GM12878 (cell line): ENCODE data around the gene PMM2. TPM values are rescaled to one million over a fixed set of nuclear protein-coding genes. Genes with fewer than 3 reads are reported as not detected.

Experiments
- ATAC-seq: fragments of 200-7000 bp; cut with Tn5 transposase; 3 replicates; pipeline ENCODE4 v1.9.1; 2020; ENCODE audit warnings: mild to moderate bottlenecking, moderate library complexity
- BruUV-seq: library from RNA; stranded (reverse); fragments of 400-500 nt; replicated peaks from 2 replicates; lab custom pipeline; 2021; lab: Mats Ljungman, UMichigan
- CTCF ChIA-PET: fragments of 300-600 bp; sonication (Branson Sonifier 250); formaldehyde crosslinking; extraction: SDS; loops from one replicate; lab custom pipeline; 2021; ENCODE audit warnings: inconsistent platforms; lab: Yijun Ruan, JAX
- POLR2A ChIA-PET: fragments of 350-600 bp; formaldehyde crosslinking; extraction: SDS; loops from one replicate; lab custom pipeline; 2021; ENCODE audit warnings: inconsistent platforms; lab: Charles Lee
- RAD21 ChIA-PET: fragments of 300-600 bp; sonication (Branson Sonifier 250); formaldehyde crosslinking; loops from one replicate; lab custom pipeline; 2023; ENCODE audit warnings: antibody characterized with exemption; ENCODE audit not compliant: unreplicated experiment; lab: Charles Lee
- SMC1A ChIA-PET: fragments of 300-600 bp; sonication (Branson Sonifier 250); formaldehyde crosslinking; loops from one replicate; lab custom pipeline; 2023; ENCODE audit not compliant: unreplicated experiment, uncharacterized antibody; lab: Charles Lee
- DNase-seq: peaks from one replicate; pipeline ENCODE4 v3.0.0-alpha.2; 2011; ENCODE audit warnings: low read depth, low spot score
- FAIRE-seq: peaks from 3 replicates; lab custom pipeline; 2011; peaks lifted over from hg19 to GRCh38; lab: Jason Lieb, UNC
- H2AFZ ChIP-seq: 2 replicates; pipeline ENCODE4 v1.6.0; 2011; ENCODE audit warnings: low read depth, low read length, control low read depth; ENCODE audit not compliant: control insufficient read depth
- H3K27ac ChIP-seq: 2 replicates; pipeline ENCODE4 v1.5.1; 2011; ENCODE audit warnings: control low read depth; ENCODE audit not compliant: control insufficient read depth, insufficient read depth
- H3K27me3 ChIP-seq, 2 experiments: replicated peaks in 1 of 2; 2 replicates each; pipeline versions ENCODE4 v1.6.0 to v1.6.1; 2011; ENCODE audit warnings: low read length in 1 of 2; ENCODE audit not compliant: control insufficient read depth in 2 of 2, insufficient read depth in 2 of 2
- H3K36me3 ChIP-seq, 2 experiments: 2 replicates each; pipeline ENCODE4 v1.5.1; 2011; ENCODE audit warnings: low read length in 1 of 2; ENCODE audit not compliant: control insufficient read depth in 2 of 2, insufficient read depth in 2 of 2
- H3K4me1 ChIP-seq: 2 replicates; pipeline ENCODE4 v1.6.1; 2011; ENCODE audit warnings: mild to moderate bottlenecking, low read length, moderate library complexity, mixed read lengths; ENCODE audit not compliant: control insufficient read depth, insufficient read depth
- H3K4me2 ChIP-seq: 2 replicates; pipeline ENCODE4 v1.6.0; 2011; ENCODE audit warnings: control low read depth; ENCODE audit not compliant: control insufficient read depth, insufficient read depth
- H3K4me3 ChIP-seq: fragments of 200-600 bp; sonication (generic); 2 replicates; pipeline ENCODE4 v1.5.1; 2016
- H3K79me2 ChIP-seq: 2 replicates; pipeline ENCODE4 v1.6.0; 2011; ENCODE audit warnings: low read length; ENCODE audit not compliant: control insufficient read depth, insufficient read depth
- H3K9ac ChIP-seq: 2 replicates; pipeline ENCODE4 v1.8.0; 2011; ENCODE audit warnings: low read length, control low read depth, mixed read lengths; ENCODE audit not compliant: control insufficient read depth, insufficient read depth
- H3K9me3 ChIP-seq: replicated peaks from 3 replicates; pipeline ENCODE4 v1.5.1; 2011; ENCODE audit warnings: mild to moderate bottlenecking, low read length; ENCODE audit not compliant: control insufficient read depth, insufficient read depth
- H4K20me1 ChIP-seq: 2 replicates; pipeline ENCODE4 v1.6.0; 2011; ENCODE audit not compliant: control insufficient read depth, insufficient read depth
- IKZF2 ChIP-seq, 2 experiments: fragments of 450-650 bp; IDR thresholded peaks; 2 replicates each; pipeline ENCODE4 v1.6.1; 2017; ENCODE audit warnings: mild to moderate bottlenecking in 2 of 2, moderate library complexity in 2 of 2
- POLR2A ChIP-seq: IDR thresholded peaks from 2 replicates; pipeline ENCODE4 v1.6.1; 2011; ENCODE audit warnings: low read depth, mild to moderate bottlenecking, low read length
- SIX5 ChIP-seq: IDR thresholded peaks from 2 replicates; pipeline ENCODE4 v1.6.1; 2011; ENCODE audit warnings: mild to moderate bottlenecking, low read depth, low read length, moderate library complexity; ENCODE audit not compliant: severe bottlenecking
- SPI1 ChIP-seq: IDR thresholded peaks from 2 replicates; pipeline ENCODE4 v1.6.1; 2011; ENCODE audit warnings: low read depth, mild to moderate bottlenecking, low read length, moderate library complexity, borderline replicate concordance; ENCODE audit not compliant: insufficient read depth
- SREBF1 ChIP-seq: IDR thresholded peaks from 2 replicates; pipeline ENCODE4 v1.6.1; 2012; ENCODE audit warnings: mild to moderate bottlenecking, low read length
- ZNF207 ChIP-seq: fragments of 450-650 bp; IDR thresholded peaks from 2 replicates; pipeline ENCODE4 v1.6.1; 2014; ENCODE audit warnings: antibody characterized with exemption, mild to moderate bottlenecking, borderline replicate concordance
- WGBS: methylation state at CpG from one replicate; pipeline ENCODE4 v1.1.6; 2016; ENCODE audit warnings: low lambda C conversion rate; ENCODE audit not compliant: insufficient replicate concordance, insufficient coverage; ENCODE audit errors: missing lambda C conversion rate; 5-methylcytosine and 5-hydroxymethylcytosine counted together
- in situ Hi-C: fragments of 300-500 bp; cut with MboI; formaldehyde crosslinking; loops from 9 replicates; pipeline ENCODE4 v1.14.3; 2018; ENCODE audit warnings: mixed read lengths
- intact Hi-C: fragments of 100-400 bp; cut with micrococcal nuclease; formaldehyde crosslinking; loops from one replicate; pipeline ENCODE4 v1.14.2; 2022; ENCODE audit not compliant: unreplicated experiment
- polyA plus RNA-seq, 11 experiments: library from polyadenylated mRNA; depleted of rRNA in 4 of 11; unstranded in 6 of 11; stranded (reverse) in 5 of 11; fragments of >200 nt; fragmentation: Nextera tagmentation in 4 of 11; fragmentation: Illumina TruSeq in 1 of 11; extraction: Ambion mirVana in 4 of 11; extraction: Trizol in 1 of 11; gene quantifications; 1 replicate in 1 of 11; 2 replicates in 10 of 11; pipeline versions ENCODE4 v1.2.1 to v1.2.3, GENCODE V29; 2011 to 2016; ENCODE audit warnings: inconsistent platforms in 2 of 11, missing spikeins in 2 of 11, low read depth in 1 of 11
- total RNA-seq, 4 experiments: library from RNA; depleted of rRNA in 3 of 4; stranded (reverse); fragments of >200 nt in 3 of 4; fragmentation: Illumina TruSeq in 1 of 4; extraction: Trizol in 1 of 4; gene quantifications; 2 replicates each; pipeline versions ENCODE4 v1.2.1 to v1.2.3, GENCODE V29; 2013 to 2021

Gene PMM2
- total and polyA plus RNA-seq, 10 of the 15 experiments (the other 5 are each of a cell fraction or from before 2014, with no cell fraction given), result 22.6 to 69.4 (median 52.3) TPM

DNA sequence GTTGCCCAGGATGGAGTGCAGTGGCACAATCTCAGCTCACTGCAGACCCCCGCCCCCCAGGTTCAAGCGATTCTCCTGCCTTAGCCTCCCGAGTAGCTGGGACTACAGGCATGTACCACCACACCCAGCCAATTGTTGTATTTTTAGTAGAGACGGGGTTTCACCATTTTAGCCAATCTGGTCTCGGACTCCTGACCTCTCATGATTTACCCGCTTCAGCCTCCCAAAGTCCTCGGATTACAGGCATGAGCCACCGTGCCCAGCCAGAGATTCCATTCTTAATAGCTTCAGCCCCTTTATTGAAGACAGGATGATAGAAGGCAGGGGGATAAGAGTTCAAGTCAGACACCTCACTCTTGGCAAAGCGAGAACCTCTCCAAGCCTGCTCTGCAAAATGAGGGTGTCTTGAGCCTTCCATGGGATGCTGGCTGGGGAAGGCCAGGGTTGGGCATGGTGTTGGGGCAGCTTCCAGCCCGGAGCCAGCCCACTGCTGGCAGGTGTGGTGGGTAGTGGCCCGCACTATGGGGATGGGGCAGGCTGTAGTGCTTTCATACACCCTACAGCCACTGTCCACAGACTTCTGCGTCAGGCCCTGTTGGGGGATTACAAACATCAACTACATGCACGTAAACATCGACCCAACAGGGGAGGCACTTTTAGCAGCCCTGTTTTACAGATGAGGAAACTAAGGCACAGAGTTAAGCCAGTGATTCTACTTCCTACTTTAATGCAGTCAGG, 67.7 kb downstream of the PMM2 start:
- Histone ChIP-seq H3K4me2 (peak overlapping the region; percentile 25; the same call in 1 of the 2 replicates), H3K79me2 (peaks cover 69% of the 10 kb centered on the region), H3K4me1 (peaks cover 15% of the 10 kb centered on the region), H3K9ac (no peak overlapping the region), H3K9me3 (no peaks in the 10 kb centered on the region; the same call in 2 of the 3 replicates), H2AFZ (no peak overlapping the region)
- no peak for DNase-seq
- SMC1A ChIA-PET, result interaction anchor here (0.8 to 1.0 kb wide), 2 partner anchors 16 to 49 kb away, joined by 3 read pairs; partner anchors contain the start of gene LITAFD
- CTCF ChIA-PET, result interaction anchor here (1.6 kb wide), 2 partner anchors 8 to 15 kb away, joined by 5 to 6 read pairs; no protein-coding TSS in a partner anchor
- 93% methylated on average over 14 of the region's 14 CpGs for WGBS
- TF ChIP-seq IKZF2 (IDR thresholded peaks at IDR 0.05) (no peak), SPI1 (no peak), POLR2A (peak; percentile 44), ZNF207 (no peak), SIX5 (no peak), SREBF1 (no peak)
- TF ChIP-seq, all 136 proteins: peak for 1
- ATAC-seq (no peak), FAIRE-seq (no peak)
- Histone ChIP-seq H3K27me3 (no peaks in the 10 kb centered on the region), H4K20me1 (peaks cover 4% of the 10 kb centered on the region; the same call in 1 of the 2 replicates), H3K27ac (no peak overlapping the region), H3K36me3 (peaks cover 5 to 13% of the 10 kb centered on the region in 2 experiments; a peak in 2 of 4 replicates), H3K4me3 (no peak overlapping the region)
- TSS peak; percentile 42 for BruUV-seq
- ChIA-PET POLR2A (interaction anchor here (0.6 kb wide), 1 partner anchor 9 kb away, joined by 7 read pairs; no protein-coding TSS in a partner anchor), RAD21 (interaction anchor here (1.4 kb wide), 1 partner anchor 26 kb away, joined by 4 read pairs; no protein-coding TSS in a partner anchor)
- in situ Hi-C loops (no loop called here), intact Hi-C loops (no loop called here)
